Measurements from ENCODE around the gene TFAP2B.

- TF ChIP-seq CTCF (conservative IDR thresholded peaks at IDR 0.05; ENCODE audit: low read depth, low read length) (no peak), EZH2 (IDR thresholded peaks at IDR 0.05; ENCODE audit: borderline replicate concordance, low read depth, low read length, poor library complexity, severe bottlenecking) (no peak)
These were observed 27.6 kb downstream of the TFAP2B start for GRCh38 chr6:50846144-50846851.

All from A673 (cell line).